DMS153 treated with DMSO at 0.1 percent for 48 hours (cell line): ENCODE results near the gene RAP1GAP2.

Experiments
- DNase-seq: peaks from one replicate; lab custom pipeline; 2025; ENCODE audit not compliant: unreplicated experiment; lab: John Stamatoyannopoulos, UW

Gene RAP1GAP2

GRCh38 chr17:2940352-2940751 is 144.1 kb downstream of the RAP1GAP2 start:
- DNase-seq: no peak

DNA sequence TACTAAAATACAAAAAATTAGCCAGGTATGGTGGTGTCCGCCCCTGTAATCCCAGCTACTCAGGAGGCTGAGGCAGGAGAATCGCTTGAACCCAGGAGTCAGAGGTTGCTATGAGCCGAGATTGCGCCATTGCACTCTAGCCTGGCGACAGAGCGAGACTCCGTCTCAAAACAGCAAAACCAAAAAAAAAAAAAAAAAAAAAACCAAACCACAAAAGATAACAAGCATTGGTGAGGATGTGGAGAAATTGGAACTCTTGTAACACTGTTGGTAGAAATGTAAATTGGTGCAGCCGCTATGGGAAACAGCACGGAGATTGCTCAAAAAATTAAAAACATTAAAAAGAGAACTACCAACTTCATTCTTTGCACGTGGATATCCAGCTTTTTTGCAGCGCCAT is 147.7 kb downstream of the RAP1GAP2 start:
- no peak for DNase-seq

GRCh38 chr17:2945299-2945698 is 149.1 kb downstream of the RAP1GAP2 start:
- DNase-seq: no peak

GRCh38 chr17:2946144-2946543 is 149.9 kb downstream of the RAP1GAP2 start:
- DNase-seq: no peak

- DNase-seq: no peak
These were observed 151.3 kb downstream of the RAP1GAP2 start for GRCh38 chr17:2947588-2947950.

- DNase-seq: no peak
These were observed 151.8 kb downstream of the RAP1GAP2 start for GRCh38 chr17:2947996-2948550.

- no peak for DNase-seq
These were observed 152.7 kb downstream of the RAP1GAP2 start for GRCh38 chr17:2948721-2949468.

GRCh38 chr17:2949469-2950044 is 153.3 kb downstream of the RAP1GAP2 start:
- no peak for DNase-seq

DNA sequence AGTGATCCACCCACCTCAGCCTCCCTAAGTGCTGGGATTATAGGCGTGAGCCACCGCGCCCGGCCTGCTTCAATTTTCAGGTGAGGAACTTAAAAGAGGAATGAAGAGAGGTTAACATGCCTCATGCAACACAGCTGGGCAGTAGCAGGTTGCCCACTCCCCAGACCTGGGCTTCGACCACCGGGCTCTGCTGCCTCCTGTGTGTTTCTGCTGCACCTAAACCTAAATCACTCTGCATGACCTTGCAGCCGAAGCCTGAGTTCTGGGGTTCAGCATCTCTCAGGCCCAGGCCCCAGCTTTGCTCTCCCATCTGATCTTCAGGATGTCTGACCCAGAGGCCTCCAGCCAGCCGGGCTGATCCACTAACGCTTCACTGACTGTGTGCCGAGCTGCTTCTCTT is 154.6 kb downstream of the RAP1GAP2 start:
- DNase-seq: no peak

DNA sequence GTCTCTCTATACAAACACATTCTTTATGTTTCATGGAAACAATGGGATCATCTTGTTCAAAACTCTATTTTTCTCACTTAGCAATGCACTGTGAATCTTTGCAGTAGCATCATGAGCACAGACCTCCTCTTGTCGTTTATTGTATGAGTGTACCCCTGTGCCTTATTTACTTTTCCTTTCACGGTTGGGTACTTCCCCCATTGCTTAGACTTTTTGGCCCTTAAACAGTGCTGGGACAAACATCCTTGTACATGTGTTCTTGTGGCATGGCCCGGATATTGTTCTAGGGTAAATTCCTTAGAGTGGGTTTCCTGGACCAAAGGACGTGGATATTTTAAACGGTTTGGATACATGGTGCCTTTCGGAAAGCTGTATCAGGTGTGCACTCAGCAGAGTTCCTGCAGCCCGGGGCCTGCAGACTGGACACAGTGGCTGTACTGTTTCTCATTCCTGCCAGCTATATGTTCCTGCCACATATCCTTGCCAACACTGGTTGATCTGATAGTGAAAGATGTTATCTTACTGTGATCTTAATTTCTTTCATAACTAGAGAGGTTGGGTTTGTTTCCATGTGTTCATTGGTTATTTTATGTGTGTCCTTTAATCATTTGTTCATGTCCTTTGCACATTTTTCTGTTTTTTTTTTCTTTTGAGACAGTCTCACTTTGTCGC is 156.1 kb downstream of the RAP1GAP2 start:
- DNase-seq: no peak

DNA sequence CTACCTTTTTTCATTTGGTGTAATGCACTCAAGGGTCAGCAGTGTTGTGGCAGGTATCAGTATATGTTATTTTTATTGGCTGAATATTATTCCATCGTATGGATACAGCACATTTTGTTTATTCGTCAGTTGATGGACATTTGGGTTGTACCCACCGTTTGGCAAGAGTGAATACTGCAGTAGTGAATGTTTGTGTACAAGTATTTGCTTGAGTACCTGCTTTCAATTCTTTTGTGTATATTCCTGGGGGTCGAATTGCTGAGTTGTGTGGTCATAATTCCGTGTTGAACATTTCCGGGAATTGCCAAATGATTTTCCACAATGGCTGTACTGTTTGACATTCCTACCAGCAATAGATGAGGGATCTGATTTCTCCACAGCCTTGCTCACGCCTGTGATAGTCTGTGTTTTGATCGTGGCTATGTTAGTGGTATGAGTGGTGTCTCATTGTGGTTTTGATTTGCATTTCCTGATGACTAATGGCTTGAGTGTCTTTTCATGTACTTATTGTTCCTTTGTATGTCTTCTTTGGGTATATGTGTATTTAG is 158.7 kb downstream of the RAP1GAP2 start:
- peak; percentile 14 for DNase-seq

DNA sequence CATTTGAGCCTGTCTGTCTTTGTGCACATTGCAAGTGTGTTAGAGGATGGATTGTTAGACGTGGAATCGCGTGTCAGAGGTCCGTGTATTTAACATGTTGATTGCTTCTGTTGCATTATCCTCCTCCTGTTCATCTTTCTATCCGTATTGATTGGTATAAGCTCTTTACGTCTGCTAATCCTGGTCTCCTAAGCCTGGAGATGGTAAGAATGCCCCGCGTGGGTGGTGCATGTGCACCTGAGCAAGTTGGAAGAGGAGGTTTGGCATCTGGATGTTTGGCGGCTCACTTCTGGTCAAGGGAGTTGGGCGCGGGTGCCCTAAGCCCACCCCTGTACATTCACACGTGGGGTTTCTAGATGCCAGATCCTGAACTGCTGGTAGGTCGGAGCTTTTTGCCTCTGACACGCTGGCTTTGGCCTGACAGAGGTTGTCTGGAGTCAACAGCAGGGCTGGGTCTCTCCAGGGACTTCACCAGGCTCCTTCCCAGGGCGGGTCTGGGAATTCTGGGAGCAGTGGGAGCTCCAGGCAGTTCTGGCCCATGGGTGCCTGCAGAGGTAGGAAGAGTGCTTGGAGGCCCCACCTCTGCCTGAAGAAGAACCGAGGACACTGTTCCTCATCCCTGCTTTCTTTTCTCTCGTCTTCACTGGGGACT is 159.8 kb downstream of the RAP1GAP2 start:
- DNase-seq: no peak

- DNase-seq: no peak
These were observed 161.5 kb downstream of the RAP1GAP2 start for GRCh38 chr17:2957631-2958286.

GRCh38 chr17:2958706-2959222 is 162.5 kb downstream of the RAP1GAP2 start:
- DNase-seq: no peak

DNA sequence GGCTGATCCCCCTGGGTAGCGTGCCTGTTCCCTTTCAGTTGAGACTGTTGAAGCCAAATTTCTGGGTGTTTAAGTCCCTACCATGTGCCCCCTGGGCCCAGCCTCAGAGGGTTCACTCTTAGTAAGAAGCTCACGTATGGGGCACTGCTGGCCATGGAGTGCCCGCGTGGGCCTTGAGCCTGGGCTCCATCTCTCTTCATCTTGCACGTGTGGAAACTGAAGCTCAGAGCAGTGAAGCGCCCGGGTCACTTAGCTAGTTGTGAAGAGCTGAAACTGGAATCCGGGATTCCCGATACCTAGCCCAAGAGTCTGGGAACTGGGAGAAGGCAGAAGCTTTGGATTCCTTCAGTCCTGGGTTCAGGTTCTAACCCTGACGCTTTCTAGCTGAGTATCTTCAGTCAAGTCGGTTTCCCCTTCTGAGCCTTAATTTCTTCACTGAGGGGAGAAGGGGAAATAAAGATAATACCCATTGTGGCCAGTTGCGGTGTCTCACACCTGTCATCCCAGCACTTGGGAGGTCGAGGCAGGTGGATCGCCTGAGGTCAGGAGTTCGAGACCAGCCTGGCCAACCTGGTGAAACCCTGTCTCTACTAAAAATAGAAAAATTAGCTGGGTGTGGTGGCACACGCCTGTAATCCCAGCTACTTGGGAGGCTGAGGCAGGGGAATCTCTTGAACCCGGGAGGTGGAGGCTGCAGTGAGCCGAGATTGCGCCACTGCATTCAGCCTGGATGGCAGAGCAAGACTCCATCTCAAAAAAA is 163.3 kb downstream of the RAP1GAP2 start:
- no peak for DNase-seq

- no peak for DNase-seq
These were observed 165.2 kb downstream of the RAP1GAP2 start for GRCh38 chr17:2961446-2961845.

DNA sequence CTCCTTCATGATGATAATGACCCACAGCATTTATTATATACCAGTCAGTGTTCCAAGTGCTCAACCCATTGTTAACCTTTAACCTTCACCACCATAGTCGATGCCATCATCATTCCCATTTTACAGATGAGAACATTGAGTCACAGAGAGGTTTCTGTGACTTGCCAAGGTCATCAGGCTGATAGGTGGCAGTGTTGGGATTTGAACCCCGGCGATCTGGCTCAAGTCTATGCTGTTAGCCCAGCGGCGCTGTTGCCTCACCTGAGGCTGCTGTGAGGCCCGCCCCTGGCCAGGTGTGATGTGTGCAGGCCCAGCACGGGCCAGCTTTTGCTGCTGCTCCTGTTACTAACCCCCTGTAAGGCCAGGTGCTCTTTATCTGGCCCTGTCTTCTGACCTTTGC is 166.0 kb downstream of the RAP1GAP2 start:
- no peak for DNase-seq

DNA sequence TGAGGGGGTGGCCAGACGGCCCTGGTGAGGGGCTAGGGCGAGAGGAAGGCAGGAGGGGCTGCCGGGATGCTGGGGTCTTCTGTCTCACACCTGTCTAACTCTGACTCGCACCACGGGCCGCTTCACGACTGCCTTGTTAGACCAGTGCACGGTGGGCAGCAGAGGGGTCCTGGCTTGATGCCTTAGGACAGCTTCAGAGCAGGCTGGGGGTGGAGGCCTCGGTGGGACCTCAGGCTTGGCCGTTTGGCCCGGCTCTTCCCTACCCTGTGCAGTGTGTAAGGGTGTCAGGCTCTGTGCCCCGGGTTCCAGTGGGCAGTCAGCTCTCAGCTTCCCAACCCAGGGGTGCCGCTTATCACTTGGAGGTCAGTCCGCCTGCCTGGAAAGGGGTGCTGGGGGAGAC is 166.5 kb downstream of the RAP1GAP2 start:
- no peak for DNase-seq

GRCh38 chr17:2963332-2964027 is 167.2 kb downstream of the RAP1GAP2 start:
- no peak for DNase-seq
